ENCODE measurements around the gene FNDC3A. TPM values are rescaled to one million over a fixed set of nuclear protein-coding genes. Genes with fewer than 3 reads are reported as not detected.
A peak's percentile ranks its signal among the peaks of the same experiment; 100 is the strongest.

FNDC3A gene
- total and polyA plus RNA-seq, 4 donors: 17.6 to 87.6 (median 34.5) TPM

DNA sequence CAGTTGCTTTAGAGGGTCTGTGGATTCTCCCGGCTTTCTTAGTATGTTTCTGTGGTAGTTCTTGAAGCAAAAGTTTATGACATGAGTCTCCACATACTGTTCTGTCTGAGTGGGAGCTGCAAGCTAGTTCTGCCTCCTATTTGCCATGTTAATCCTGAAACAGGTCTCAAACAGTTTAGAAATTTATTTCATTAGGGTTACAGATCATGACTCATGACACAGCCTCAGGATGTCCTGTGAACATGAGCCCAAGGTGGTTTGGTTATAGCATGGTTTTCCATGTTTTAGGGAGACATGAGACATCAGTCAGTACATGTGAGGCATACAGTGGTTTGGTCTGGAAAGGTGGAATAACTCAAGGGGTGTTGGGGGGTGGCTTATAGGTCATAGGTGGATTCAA lies 77.5 kb downstream of the FNDC3A start:
- WGBS, 2 donors: 93 to 99% methylated on average over 1 of the region's 1 CpG

DNA sequence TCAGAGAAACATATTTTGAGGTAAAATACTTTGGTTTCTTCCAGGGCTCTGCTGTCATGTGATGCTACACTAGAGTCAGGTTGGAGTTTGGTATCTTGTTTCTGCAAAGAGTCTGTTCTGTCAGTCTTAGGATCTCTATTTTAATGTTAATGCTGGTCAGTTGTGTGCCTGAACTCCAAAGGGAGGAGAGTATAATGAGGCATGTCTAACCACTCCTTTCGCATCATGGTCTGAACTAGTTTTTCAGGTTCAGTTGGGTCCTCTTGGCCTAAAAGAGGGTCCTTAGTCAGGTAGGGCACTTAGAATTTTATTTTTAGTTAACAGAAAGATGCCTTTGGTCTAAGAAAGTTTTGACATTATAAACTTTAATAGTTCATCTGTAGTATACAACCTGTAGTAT lies 78.2 kb downstream of the FNDC3A start:
- Histone ChIP-seq H3K4me3 (no peak overlapping the region), H3K36me3 (ENCODE audit: control insufficient read depth in 4 of 4, insufficient read depth in 4 of 4, low read length in 4 of 4) (no peaks in the 10 kb centered on the region), H3K27ac (ENCODE audit: low read depth in 1 of 2, low read length in 1 of 2) (no peak overlapping the region), H3K9ac (ENCODE audit: insufficient read depth in 1 of 2, low read length in 2 of 2) (no peak overlapping the region), H3K9me3 (ENCODE audit: control insufficient read depth in 4 of 4, insufficient read depth in 3 of 4, low read length in 3 of 4) (no peaks in the 10 kb centered on the region), H3K4me1 (ENCODE audit: control insufficient read depth in 5 of 5, insufficient read depth in 5 of 5, low read length in 5 of 5) (peaks cover 0 to 5% (median 0%) of the 10 kb centered on the region in 5 donors), H3K27me3 (ENCODE audit: control insufficient read depth in 3 of 3, insufficient read depth in 3 of 3, low read length in 2 of 3) (no peaks in the 10 kb centered on the region)
- 78 to 93% methylated on average over 1 of the region's 1 CpG for WGBS, 2 donors
- no peak for ATAC-seq (ENCODE audit: insufficient read depth, low FRiP score)
- TF ChIP-seq, protein P1, sequence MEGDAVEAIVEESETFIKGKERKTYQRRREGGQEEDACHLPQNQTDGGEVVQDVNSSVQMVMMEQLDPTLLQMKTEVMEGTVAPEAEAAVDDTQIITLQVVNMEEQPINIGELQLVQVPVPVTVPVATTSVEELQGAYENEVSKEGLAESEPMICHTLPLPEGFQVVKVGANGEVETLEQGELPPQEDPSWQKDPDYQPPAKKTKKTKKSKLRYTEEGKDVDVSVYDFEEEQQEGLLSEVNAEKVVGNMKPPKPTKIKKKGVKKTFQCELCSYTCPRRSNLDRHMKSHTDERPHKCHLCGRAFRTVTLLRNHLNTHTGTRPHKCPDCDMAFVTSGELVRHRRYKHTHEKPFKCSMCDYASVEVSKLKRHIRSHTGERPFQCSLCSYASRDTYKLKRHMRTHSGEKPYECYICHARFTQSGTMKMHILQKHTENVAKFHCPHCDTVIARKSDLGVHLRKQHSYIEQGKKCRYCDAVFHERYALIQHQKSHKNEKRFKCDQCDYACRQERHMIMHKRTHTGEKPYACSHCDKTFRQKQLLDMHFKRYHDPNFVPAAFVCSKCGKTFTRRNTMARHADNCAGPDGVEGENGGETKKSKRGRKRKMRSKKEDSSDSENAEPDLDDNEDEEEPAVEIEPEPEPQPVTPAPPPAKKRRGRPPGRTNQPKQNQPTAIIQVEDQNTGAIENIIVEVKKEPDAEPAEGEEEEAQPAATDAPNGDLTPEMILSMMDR (IDR thresholded peaks at IDR 0.05; ENCODE audit: control extremely low read depth, extremely low read depth): no peak
- DNase-seq: peak in 1 of 3 donors; percentile 50

More for the DNA sequence above, 77.5 kb downstream of the FNDC3A start:
- H3K27ac ChIP-seq (ENCODE audit: low read depth in 1 of 2, low read length in 1 of 2): no peak overlapping the region
- no peak overlapping the region for H3K9ac ChIP-seq (ENCODE audit: insufficient read depth in 1 of 2, low read length in 2 of 2)
- peaks cover 0 to 5% (median 0%) of the 10 kb centered on the region in 5 donors for H3K4me1 ChIP-seq (ENCODE audit: control insufficient read depth in 5 of 5, insufficient read depth in 5 of 5, low read length in 5 of 5)
- no peaks in the 10 kb centered on the region for H3K9me3 ChIP-seq (ENCODE audit: control insufficient read depth in 4 of 4, insufficient read depth in 3 of 4, low read length in 3 of 4)
- no peak overlapping the region for H3K4me3 ChIP-seq
- DNase-seq (no peak), ATAC-seq (ENCODE audit: insufficient read depth, low FRiP score) (no peak)
- H3K36me3 ChIP-seq (ENCODE audit: control insufficient read depth in 4 of 4, insufficient read depth in 4 of 4, low read length in 4 of 4): no peaks in the 10 kb centered on the region
- no peaks in the 10 kb centered on the region for H3K27me3 ChIP-seq (ENCODE audit: control insufficient read depth in 3 of 3, insufficient read depth in 3 of 3, low read length in 2 of 3)
- TF ChIP-seq, protein P1 (IDR thresholded peaks at IDR 0.05; ENCODE audit: control extremely low read depth, extremely low read depth): no peak

DNA sequence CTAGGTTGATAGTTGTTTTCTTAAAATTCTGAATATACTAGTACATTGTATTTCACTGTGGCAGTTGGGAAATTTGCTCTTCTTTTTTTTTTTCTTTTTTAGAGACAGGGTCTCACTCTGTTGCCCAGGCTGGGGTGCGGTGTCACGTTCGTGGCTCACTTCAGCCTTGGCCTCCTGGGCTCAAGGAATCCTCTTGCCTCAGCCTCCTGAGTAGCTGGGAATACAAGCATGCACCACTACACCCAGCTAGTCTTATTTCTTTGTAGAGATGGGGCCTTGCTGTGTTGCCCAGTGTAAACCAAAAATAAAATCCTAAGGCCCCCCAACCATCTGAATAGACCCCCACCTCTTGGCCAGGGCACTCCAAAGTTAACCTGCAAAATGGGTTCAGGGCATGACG lies 79.3 kb downstream of the FNDC3A start:
- WGBS, 2 donors: 98 to 99% methylated on average over 4 of the region's 4 CpGs
- Histone ChIP-seq H3K4me1 (ENCODE audit: control insufficient read depth in 5 of 5, insufficient read depth in 5 of 5, low read length in 5 of 5) (peaks cover 0 to 3% (median 0%) of the 10 kb centered on the region in 5 donors), H3K36me3 (ENCODE audit: control insufficient read depth in 4 of 4, insufficient read depth in 4 of 4, low read length in 4 of 4) (no peaks in the 10 kb centered on the region), H3K9ac (ENCODE audit: insufficient read depth in 1 of 2, low read length in 2 of 2) (no peak overlapping the region), H3K9me3 (ENCODE audit: control insufficient read depth in 4 of 4, insufficient read depth in 3 of 4, low read length in 3 of 4) (no peaks in the 10 kb centered on the region), H3K4me3 (no peak overlapping the region), H3K27me3 (ENCODE audit: control insufficient read depth in 3 of 3, insufficient read depth in 3 of 3, low read length in 2 of 3) (no peaks in the 10 kb centered on the region), H3K27ac (ENCODE audit: low read depth in 1 of 2, low read length in 1 of 2) (no peak overlapping the region)
- TF ChIP-seq, protein P1 (IDR thresholded peaks at IDR 0.05; ENCODE audit: control extremely low read depth, extremely low read depth): no peak
- DNase-seq (no peak), ATAC-seq (ENCODE audit: insufficient read depth, low FRiP score) (no peak)

DNA sequence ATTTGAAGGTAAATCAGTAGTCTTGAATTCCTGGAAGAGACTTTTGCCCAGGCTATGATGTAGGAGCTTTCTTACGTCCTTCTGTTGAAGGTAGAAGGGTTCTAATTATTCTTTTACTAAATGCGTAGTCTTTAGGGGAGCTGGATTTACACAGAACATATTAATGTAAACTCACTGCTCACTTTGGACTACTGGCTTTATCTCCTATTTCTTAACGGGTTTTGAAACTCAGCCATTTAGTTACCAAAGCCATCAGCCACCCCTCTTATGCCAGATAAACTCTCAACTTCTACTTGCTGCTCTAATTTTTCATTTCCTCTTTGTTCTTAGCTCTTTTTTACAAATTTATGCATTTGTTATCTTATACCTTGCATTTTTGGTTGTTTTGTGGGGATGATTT lies 81.5 kb downstream of the FNDC3A start:
- Histone ChIP-seq H3K9ac (ENCODE audit: insufficient read depth in 1 of 2, low read length in 2 of 2) (no peak overlapping the region), H3K27me3 (ENCODE audit: control insufficient read depth in 3 of 3, insufficient read depth in 3 of 3, low read length in 2 of 3) (no peaks in the 10 kb centered on the region), H3K4me3 (no peak overlapping the region), H3K4me1 (ENCODE audit: control insufficient read depth in 5 of 5, insufficient read depth in 5 of 5, low read length in 5 of 5) (peaks cover 0 to 3% (median 0%) of the 10 kb centered on the region in 5 donors), H3K36me3 (ENCODE audit: control insufficient read depth in 4 of 4, insufficient read depth in 4 of 4, low read length in 4 of 4) (no peaks in the 10 kb centered on the region), H3K9me3 (ENCODE audit: control insufficient read depth in 4 of 4, insufficient read depth in 3 of 4, low read length in 3 of 4) (no peaks in the 10 kb centered on the region), H3K27ac (ENCODE audit: low read depth in 1 of 2, low read length in 1 of 2) (no peak overlapping the region)
- WGBS, 2 donors: 81 to 87% methylated on average over 3 of the region's 3 CpGs
- ATAC-seq (ENCODE audit: insufficient read depth, low FRiP score): no peak
- TF ChIP-seq, protein P1 (IDR thresholded peaks at IDR 0.05; ENCODE audit: control extremely low read depth, extremely low read depth): no peak
- DNase-seq: peak in 1 of 3 donors; percentile 20

Measured in lung (tissue), 12 donors.